Measurements from ENCODE around the gene KCNV2. TPM values are rescaled to one million over a fixed set of nuclear protein-coding genes. Genes with fewer than 3 reads are reported as not detected.

Gene KCNV2
- total and polyA plus RNA-seq, 2 donors from 2014 or later = not detected

DNA sequence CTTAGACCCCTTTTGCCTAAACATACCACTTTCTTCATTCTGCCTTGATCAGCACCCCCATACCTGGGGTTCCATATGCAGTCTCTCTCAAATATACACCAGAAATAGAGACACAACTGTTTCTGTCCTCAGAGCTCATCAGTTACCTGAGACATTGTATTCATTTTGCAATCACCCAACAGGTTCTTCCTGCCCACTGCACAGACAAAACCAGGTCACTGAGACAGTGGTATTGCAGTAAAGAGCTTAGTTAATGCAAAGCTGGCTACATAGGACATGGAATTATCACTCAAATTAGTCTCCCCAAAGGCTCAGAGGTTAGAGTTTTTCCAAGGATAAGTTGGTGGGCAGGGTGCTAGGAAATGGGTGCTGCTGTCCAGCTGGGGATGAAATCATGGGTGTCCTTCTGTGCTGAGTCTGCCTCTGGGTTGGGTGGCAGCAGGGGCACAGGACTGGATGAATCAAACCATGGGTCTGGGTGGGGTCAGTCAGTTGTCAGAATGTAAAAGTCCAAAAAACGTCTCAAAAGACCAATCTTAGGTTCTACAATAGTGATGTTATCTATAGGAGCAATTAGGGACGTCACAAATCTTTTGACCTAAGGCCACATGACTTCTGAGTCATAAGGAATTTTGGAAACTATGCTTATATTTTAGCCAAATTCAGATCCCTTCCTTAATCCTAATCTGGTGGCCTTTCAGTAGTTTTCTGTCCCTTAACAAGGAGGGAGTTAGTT is 41.0 kb downstream of the KCNV2 start:
- no peak overlapping the region for H3K4me3 ChIP-seq (ENCODE audit: low read length in 3 of 3)
- DNase-seq = no peak
- no peak overlapping the region for H3K27ac ChIP-seq (ENCODE audit: low read depth in 2 of 2, low read length in 2 of 2)
- no peak overlapping the region for H3K9ac ChIP-seq (ENCODE audit: low read length in 3 of 3)
- intact Hi-C loops (cut with DNase I) = no loop called here
- H3K27me3 ChIP-seq (ENCODE audit: control insufficient read depth, insufficient read depth, low read length) = no peaks in the 10 kb centered on the region
- TF ChIP-seq, protein P1, sequence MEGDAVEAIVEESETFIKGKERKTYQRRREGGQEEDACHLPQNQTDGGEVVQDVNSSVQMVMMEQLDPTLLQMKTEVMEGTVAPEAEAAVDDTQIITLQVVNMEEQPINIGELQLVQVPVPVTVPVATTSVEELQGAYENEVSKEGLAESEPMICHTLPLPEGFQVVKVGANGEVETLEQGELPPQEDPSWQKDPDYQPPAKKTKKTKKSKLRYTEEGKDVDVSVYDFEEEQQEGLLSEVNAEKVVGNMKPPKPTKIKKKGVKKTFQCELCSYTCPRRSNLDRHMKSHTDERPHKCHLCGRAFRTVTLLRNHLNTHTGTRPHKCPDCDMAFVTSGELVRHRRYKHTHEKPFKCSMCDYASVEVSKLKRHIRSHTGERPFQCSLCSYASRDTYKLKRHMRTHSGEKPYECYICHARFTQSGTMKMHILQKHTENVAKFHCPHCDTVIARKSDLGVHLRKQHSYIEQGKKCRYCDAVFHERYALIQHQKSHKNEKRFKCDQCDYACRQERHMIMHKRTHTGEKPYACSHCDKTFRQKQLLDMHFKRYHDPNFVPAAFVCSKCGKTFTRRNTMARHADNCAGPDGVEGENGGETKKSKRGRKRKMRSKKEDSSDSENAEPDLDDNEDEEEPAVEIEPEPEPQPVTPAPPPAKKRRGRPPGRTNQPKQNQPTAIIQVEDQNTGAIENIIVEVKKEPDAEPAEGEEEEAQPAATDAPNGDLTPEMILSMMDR (IDR thresholded peaks at IDR 0.05; ENCODE audit: borderline replicate concordance, extremely low read depth, insufficient read depth) = no peak
- H3K4me1 ChIP-seq (ENCODE audit: control insufficient read depth in 2 of 3, insufficient read depth in 2 of 3, low read depth in 1 of 3, low read length in 3 of 3) = no peaks in the 10 kb centered on the region
- H3K36me3 ChIP-seq (ENCODE audit: control insufficient read depth in 2 of 3, insufficient read depth in 3 of 3, low read length in 3 of 3) = no peaks in the 10 kb centered on the region
- H3K9me3 ChIP-seq (ENCODE audit: control insufficient read depth in 2 of 3, insufficient read depth in 1 of 3, low read length in 3 of 3) = no peaks in the 10 kb centered on the region
- no peak for FAIRE-seq

DNA sequence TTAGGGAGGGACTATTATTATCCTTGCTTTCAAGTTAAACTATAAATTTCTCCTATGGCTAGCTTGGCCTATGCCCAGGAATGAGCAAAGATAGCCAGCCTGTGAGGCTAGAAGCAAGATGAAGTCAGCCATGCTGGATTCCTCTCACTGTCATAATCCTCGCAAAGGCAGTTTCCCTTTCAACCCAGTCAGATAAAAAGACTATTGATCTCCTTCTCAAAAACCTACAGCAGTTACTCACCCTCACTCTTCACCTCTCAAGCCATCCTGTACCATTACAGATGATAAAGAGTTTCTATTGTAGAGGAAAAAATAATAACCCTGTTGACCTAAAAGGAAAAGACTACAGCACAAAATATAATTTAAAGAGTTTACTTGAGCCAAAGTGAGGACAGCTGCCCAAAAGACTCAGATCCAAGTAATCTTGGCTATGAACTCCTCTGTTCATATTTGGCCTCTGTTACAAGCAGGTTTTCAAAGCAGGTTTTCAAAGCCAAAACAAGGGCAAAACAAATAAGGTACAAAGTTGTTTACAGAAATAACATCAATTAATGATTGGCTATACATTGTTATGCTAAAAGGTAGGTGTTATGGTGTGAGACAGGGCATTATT is 41.7 kb downstream of the KCNV2 start:
- intact Hi-C loops (cut with DNase I) = no loop called here
- H3K9ac ChIP-seq (ENCODE audit: low read length in 3 of 3) = no peak overlapping the region
- no peaks in the 10 kb centered on the region for H3K36me3 ChIP-seq (ENCODE audit: control insufficient read depth in 2 of 3, insufficient read depth in 3 of 3, low read length in 3 of 3)
- DNase-seq = no peak
- no peaks in the 10 kb centered on the region for H3K4me1 ChIP-seq (ENCODE audit: control insufficient read depth in 2 of 3, insufficient read depth in 2 of 3, low read depth in 1 of 3, low read length in 3 of 3)
- no peak for FAIRE-seq
- TF ChIP-seq, protein P1 (IDR thresholded peaks at IDR 0.05; ENCODE audit: borderline replicate concordance, extremely low read depth, insufficient read depth) = no peak
- H3K4me3 ChIP-seq (ENCODE audit: low read length in 3 of 3) = no peak overlapping the region
- no peak overlapping the region for H3K27ac ChIP-seq (ENCODE audit: low read depth in 2 of 2, low read length in 2 of 2)
- H3K27me3 ChIP-seq (ENCODE audit: control insufficient read depth, insufficient read depth, low read length) = no peaks in the 10 kb centered on the region
- H3K9me3 ChIP-seq (ENCODE audit: control insufficient read depth in 2 of 3, insufficient read depth in 1 of 3, low read length in 3 of 3) = no peaks in the 10 kb centered on the region

DNA sequence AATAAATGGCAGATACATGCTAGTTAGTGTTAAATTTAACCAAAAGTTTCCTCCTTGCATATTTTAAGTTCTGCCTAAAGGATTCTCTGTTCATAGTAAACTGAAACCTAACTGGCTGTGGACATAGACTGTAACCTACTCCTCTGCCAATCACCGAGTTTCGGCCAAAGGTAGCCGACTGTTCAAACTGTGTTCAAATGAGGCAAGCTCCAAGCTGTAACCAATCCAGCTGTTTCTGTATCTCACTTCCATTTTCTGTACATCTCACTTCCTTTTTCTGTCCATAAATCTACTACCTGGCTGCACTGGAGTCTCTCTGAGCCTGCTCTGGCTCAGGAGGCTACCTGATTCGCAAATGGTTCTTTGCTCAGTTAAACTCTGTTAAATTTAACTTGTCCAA is 44.1 kb downstream of the KCNV2 start:
- no peak for DNase-seq
- Histone ChIP-seq H3K4me3 (ENCODE audit: low read length in 3 of 3) (no peak overlapping the region), H3K27me3 (ENCODE audit: control insufficient read depth, insufficient read depth, low read length) (no peaks in the 10 kb centered on the region), H3K27ac (ENCODE audit: low read depth in 2 of 2, low read length in 2 of 2) (no peak overlapping the region), H3K9ac (ENCODE audit: low read length in 3 of 3) (no peak overlapping the region), H3K4me1 (ENCODE audit: control insufficient read depth in 2 of 3, insufficient read depth in 2 of 3, low read depth in 1 of 3, low read length in 3 of 3) (no peaks in the 10 kb centered on the region), H3K36me3 (ENCODE audit: control insufficient read depth in 2 of 3, insufficient read depth in 3 of 3, low read length in 3 of 3) (no peaks in the 10 kb centered on the region), H3K9me3 (ENCODE audit: control insufficient read depth in 2 of 3, insufficient read depth in 1 of 3, low read length in 3 of 3) (no peaks in the 10 kb centered on the region)
- intact Hi-C loops (cut with DNase I) = no loop called here
- TF ChIP-seq, protein P1 (IDR thresholded peaks at IDR 0.05; ENCODE audit: borderline replicate concordance, extremely low read depth, insufficient read depth) = no peak
- FAIRE-seq = no peak
